ENCODE measurements around the gene KLF7.

DNA sequence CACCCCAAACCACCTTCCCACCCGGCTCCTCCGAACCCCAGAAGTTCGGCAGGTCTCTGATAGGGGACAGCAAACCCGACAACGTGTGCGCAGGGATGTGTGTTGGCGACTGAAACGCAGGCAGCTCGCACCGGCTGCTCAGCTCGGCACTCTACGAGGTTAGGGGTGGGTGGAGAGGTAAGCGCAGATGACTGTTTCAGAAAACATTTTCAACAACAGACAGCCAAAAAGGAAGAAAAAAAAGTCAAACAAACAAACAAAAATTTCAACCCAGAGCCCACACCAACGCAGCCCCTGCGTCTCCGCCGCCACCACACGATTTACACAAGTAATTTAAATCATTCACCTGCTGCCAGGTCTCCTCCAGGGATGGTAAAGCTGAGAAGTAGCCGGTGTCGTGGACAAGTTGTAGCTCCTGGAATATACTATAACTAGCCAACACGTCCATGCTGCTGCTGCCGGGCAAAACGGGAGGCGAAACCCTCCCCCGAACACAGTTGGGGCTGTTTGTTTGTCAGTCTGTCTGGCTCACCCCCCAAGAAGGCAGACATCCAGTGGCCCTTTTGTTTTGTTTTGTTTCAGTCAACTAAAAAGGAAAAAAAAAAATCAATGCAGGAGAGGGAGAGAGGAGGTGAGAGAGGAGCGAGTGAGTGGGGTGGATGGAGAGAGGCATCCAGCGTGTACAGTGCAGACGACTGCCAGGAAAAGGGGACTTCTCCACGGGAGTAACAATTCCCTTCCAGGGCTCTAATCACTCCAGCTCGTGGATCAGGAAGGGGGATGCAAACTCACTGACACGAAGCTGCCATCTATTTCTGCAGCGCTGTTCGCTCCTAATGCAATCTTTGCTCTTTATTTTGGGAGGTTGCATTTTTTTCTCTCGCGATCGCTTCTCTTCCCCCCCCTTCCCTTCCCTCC is at the start of gene KLF7:
- TF ChIP-seq CTCF (IDR thresholded peaks at IDR 0.05) (no peak), POLR2A (IDR thresholded peaks at IDR 0.05) (no peak), EP300 (IDR thresholded peaks at IDR 0.05) (no peak)
